ENCODE results near the gene TRPM2.
A peak's percentile ranks its signal among the peaks of the same experiment; 100 is the strongest.

Gene TRPM2

GRCh38 chr21:44423312-44423821, 69.9 kb downstream of the TRPM2 start:
- Histone ChIP-seq H3K27ac (no peak overlapping the region), H3K9me3 (ENCODE audit: severe bottlenecking) (peaks cover 8% of the 10 kb centered on the region), H3K4me3 (ENCODE audit: low read depth, low read length) (no peak overlapping the region), H3K27me3 (ENCODE audit: insufficient read depth, low read depth, severe bottlenecking) (peaks cover 3% of the 10 kb centered on the region), H3K36me3 (no peaks in the 10 kb centered on the region)
- DNase-seq, result peak; percentile 20
- TF ChIP-seq, protein P1, sequence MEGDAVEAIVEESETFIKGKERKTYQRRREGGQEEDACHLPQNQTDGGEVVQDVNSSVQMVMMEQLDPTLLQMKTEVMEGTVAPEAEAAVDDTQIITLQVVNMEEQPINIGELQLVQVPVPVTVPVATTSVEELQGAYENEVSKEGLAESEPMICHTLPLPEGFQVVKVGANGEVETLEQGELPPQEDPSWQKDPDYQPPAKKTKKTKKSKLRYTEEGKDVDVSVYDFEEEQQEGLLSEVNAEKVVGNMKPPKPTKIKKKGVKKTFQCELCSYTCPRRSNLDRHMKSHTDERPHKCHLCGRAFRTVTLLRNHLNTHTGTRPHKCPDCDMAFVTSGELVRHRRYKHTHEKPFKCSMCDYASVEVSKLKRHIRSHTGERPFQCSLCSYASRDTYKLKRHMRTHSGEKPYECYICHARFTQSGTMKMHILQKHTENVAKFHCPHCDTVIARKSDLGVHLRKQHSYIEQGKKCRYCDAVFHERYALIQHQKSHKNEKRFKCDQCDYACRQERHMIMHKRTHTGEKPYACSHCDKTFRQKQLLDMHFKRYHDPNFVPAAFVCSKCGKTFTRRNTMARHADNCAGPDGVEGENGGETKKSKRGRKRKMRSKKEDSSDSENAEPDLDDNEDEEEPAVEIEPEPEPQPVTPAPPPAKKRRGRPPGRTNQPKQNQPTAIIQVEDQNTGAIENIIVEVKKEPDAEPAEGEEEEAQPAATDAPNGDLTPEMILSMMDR (IDR thresholded peaks at IDR 0.05; ENCODE audit: low read depth, low read length), result no peak

DNA sequence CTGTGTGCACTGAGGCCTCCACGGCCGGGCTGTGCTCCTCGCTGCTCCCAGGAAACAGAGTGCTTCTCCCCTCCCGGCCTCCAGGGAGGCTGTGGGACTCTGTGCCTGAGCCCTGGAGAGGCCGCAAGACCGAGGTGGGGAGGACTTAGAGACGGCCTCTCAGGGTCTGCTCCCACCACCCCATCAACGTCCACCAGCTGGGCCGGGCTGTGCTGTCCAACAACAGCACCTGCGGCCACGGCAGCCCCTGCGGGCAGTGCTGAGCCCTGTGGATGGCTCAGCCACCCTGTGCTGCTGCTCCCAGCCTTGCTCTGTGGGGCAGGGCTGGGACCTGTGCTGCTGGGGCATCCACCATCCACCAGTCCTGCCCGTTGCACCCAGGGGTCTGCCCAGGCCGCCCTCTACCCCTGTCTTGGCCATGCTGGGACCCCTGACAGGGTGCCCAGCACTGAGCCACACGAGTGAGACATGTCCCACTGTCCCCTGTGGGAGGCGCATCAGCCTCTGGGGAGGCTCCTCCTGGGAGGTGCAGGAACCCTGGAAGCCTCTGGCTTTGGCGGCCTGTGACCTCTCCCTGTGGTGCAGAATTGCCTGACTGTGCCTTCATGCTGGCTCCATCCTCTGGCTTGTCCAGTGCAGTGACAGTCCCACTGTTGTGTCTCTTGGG, 70.7 kb downstream of the TRPM2 start:
- DNase-seq, result peak; percentile 6
- Histone ChIP-seq H3K4me3 (ENCODE audit: low read depth, low read length) (no peak overlapping the region), H3K27ac (no peak overlapping the region), H3K36me3 (no peaks in the 10 kb centered on the region), H3K27me3 (ENCODE audit: insufficient read depth, low read depth, severe bottlenecking) (peaks cover 3% of the 10 kb centered on the region), H3K9me3 (ENCODE audit: severe bottlenecking) (peaks cover 12% of the 10 kb centered on the region)
- TF ChIP-seq, protein P1 (IDR thresholded peaks at IDR 0.05; ENCODE audit: low read depth, low read length), result no peak

DNA sequence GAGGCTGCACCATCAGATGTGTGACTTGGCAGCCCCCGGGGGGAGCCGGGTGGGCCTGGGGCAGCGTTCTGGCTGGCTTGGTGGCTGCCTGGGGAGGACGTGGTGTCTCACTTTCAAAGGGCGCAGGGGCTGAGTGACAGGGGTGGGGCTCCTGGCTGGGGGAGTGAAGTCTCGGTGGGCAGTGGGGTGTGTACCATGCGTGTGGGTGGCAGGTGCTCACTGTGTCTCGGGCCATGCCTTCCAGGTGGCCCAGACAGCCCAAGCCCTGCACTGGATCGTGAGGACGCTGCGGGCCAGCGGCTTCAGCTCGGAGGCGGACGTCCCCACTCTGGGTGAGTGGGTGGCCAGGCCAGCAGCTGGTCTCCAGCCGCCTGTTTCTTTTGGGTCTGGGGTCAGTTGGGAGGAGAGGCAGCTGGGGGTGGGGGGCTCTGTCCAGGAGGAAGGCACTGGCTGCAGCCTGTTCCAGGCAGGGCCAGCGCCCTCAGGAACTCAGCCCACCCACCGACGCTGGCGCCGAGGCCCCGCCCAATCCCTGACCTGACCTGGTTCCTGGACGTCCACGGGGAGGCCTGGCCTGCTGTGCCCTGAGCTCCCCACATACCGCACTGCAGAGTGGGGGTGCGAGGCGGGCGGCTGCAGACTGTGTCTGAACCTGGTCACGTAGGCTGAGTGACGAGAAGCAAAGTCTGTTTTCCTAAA, 71.3 kb downstream of the TRPM2 start:
- peaks cover 15% of the 10 kb centered on the region for H3K9me3 ChIP-seq (ENCODE audit: severe bottlenecking)
- DNase-seq, result peak; percentile 8
- H3K36me3 ChIP-seq, result no peaks in the 10 kb centered on the region
- TF ChIP-seq, protein P1 (IDR thresholded peaks at IDR 0.05; ENCODE audit: low read depth, low read length), result no peak
- peaks cover 3% of the 10 kb centered on the region for H3K27me3 ChIP-seq (ENCODE audit: insufficient read depth, low read depth, severe bottlenecking)
- H3K4me3 ChIP-seq (ENCODE audit: low read depth, low read length), result no peak overlapping the region
- H3K27ac ChIP-seq, result no peak overlapping the region

DNA sequence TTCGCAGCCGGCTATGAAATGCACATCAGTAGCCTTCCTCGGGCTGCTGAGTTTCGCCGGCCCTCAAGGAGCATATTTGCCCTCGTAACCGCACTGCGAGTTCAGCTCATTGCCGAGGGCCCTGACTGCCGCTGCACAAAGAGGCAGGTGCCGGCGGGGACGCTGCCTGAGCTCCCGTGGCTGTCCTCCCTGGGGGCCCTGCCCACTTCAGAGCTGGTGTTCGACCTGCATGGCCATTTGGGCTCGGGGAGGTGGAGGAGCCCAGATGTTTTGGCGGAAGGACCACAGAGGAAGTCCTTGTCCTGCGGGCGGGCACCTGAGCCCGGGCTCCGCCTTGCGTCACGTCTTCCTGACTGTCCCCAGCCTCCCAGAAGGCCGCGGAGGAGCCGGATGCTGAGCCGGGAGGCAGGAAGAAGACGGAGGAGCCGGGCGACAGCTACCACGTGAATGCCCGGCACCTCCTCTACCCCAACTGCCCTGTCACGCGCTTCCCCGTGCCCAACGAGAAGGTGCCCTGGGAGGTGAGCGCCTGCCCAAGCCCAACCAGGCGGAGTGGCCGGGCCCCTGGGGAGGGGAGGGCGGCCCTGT, 72.0 kb downstream of the TRPM2 start:
- no peak overlapping the region for H3K4me3 ChIP-seq (ENCODE audit: low read depth, low read length)
- no peak overlapping the region for H3K27ac ChIP-seq
- peaks cover 13% of the 10 kb centered on the region for H3K9me3 ChIP-seq (ENCODE audit: severe bottlenecking)
- H3K27me3 ChIP-seq (ENCODE audit: insufficient read depth, low read depth, severe bottlenecking), result peaks cover 3% of the 10 kb centered on the region
- peak; percentile 8 for DNase-seq
- TF ChIP-seq, protein P1 (IDR thresholded peaks at IDR 0.05; ENCODE audit: low read depth, low read length), result no peak
- no peaks in the 10 kb centered on the region for H3K36me3 ChIP-seq

GRCh38 chr21:44425895-44426662, 72.7 kb downstream of the TRPM2 start:
- Histone ChIP-seq H3K27me3 (ENCODE audit: insufficient read depth, low read depth, severe bottlenecking) (peaks cover 3% of the 10 kb centered on the region), H3K36me3 (no peaks in the 10 kb centered on the region), H3K4me3 (ENCODE audit: low read depth, low read length) (no peak overlapping the region), H3K27ac (no peak overlapping the region), H3K9me3 (ENCODE audit: severe bottlenecking) (peaks cover 13% of the 10 kb centered on the region)
- TF ChIP-seq, protein P1 (IDR thresholded peaks at IDR 0.05; ENCODE audit: low read depth, low read length), result no peak
- peak; percentile 6 for DNase-seq
